Activated CD4-positive, alpha-beta T cell treated with anti-CD3 and anti-CD28 coated beads for 48 hours (primary cell): ENCODE measurements around the gene ZNF57.
"Not testable (repeated sequence)": the region's sequence is repeated elsewhere in the genome, so short reads cannot be mapped to it uniquely, and the experiment has no call there.

Source experiments
- DNase-seq: peaks from one replicate; pipeline ENCODE4 v3.0.0-alpha.2; 2020

Gene ZNF57

DNA sequence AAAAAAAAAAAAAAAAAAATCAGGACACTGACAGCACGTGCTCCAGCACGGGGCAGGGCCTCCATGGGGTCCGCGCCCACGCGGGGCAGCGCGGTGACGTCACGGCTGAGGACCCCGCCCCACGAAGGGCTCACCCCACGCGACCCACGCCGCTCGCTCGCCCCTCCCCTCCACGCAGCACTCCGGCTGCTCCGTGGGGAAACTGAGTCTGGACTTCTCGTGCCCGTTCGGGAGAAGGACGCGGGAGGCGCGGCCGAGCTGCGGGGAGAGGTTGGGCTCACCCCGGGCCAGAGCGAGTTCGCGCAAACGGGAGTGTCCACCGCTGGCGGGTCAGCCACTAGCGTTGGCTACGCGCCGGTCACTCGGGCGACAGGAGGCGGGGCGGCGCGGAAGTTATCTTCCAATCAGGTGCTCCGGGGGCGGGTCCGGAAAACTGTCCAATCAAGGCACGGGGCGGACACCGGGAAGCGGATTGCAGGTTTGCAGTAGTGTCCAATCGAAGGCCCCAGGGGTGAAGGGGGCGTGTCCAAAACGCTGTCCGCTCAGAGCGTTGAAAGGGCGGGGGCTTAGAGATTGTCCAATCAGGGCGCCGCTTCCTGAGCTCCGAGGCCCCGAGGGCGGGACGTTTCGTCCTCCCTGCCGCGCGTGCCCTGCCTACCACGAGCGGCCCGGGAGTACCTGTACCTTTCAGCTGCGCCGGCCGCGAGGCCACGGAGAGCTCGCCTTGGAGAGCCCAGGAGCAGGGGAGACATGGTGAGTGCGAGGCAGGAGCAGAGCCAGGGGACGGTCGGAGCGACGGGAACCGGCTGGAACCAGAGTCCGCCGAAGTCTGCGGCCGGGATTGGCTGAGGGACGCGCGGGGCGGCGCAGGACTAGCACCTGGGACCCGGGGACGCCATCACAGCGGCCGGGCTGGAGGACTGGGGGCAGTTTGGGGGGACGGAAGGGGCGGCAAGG lies at the start of gene ZNF57:
Gene ZNF57 (plus strand): TSS at position 633 of the 957 bp plus-strand sequence. CDS start 118 bp downstream, at position 751.
- peak; percentile 99 for DNase-seq

- no peak for DNase-seq
These were observed 48.1 kb upstream of the ZNF57 start for GRCh38 chr19:2852598-2852997.

GRCh38 chr19:2853015-2853606 lies 47.6 kb upstream of the ZNF57 start:
- DNase-seq, result no peak

DNA sequence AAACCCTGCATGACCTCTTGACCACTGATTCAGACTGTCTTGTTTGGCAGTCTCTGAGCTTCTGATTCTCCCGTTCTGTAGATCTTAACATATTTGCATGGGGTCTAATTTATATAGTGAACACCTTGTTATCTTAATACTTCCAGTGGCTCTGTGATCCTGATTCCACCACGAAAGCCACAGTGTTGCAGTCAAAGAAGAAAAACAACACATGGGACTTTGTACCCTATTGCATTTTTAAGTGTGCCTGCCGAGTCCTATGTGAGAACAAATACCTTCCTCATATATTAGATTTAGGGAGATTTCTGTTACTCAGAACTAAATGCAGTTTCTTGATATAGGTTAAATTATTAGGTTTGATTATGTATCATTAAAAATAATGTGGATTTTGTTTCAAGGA lies 45.9 kb upstream of the ZNF57 start:
- no peak for DNase-seq

GRCh38 chr19:2856457-2857050 lies 44.2 kb upstream of the ZNF57 start:
- DNase-seq, result no peak

GRCh38 chr19:2858864-2859263 lies 41.9 kb upstream of the ZNF57 start:
- no peak for DNase-seq

DNA sequence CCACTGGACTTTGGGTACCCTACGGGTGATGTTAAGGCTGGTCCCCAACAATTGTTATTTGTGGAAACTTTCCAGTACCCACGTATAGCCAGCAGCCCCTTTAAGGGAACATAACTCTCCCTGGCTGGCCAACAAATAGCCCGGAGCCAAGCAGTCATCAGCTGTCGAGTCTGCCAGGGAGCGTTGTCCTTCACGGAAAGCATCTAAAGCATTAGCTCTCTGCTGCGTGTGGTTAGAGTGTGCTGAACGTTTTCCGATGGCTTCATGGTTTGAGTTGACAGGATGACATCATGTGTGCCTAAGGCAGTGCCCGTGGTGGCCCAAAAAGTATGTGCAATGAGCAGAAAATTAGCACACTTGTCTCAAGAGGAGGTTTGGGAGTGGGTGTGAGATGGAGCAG lies 36.9 kb upstream of the ZNF57 start:
- no peak for DNase-seq

DNA sequence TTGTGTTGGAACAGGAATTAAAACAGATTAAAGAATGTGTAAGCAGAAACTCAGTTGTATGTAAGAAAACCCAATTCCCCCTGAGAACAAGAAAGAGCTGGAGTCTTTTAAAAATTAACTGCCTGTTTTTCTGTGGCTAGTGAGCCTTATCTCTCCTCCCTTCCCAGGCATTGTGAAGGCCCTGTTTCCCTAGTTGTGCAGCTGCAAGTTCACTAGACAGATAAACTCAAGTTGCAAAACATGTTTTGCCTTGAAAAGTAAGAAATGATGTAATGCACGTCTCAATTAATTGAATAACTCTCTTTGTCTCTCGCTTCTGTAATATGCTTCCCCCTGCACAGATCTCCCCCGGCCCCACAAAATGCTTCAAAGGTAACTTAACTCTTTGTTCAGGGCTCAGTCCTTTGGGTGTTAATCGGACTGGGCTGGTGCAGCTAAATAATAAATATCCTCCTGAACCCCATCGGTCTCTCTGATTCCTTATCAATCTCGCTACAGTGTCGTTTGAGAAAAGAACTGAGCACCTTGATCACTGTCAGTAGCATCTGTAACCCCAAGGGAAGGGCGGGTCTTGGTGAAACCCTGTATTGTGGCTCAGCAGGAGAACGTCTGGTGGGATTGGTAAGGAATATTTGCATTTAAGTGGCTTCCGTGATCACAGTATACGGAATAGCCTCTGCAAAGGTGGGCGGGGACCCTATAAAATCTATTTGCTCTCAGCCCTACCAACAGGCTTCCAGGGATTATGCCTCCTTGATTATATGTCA lies 35.2 kb upstream of the ZNF57 start:
- DNase-seq, result no peak

- DNase-seq, result no peak
These were observed 34.2 kb upstream of the ZNF57 start for GRCh38 chr19:2866495-2867024.

GRCh38 chr19:2867025-2867991 lies 33.4 kb upstream of the ZNF57 start, which contains the start of gene ZNF556:
TSS of gene ZNF556 (plus strand) at chr19:2867335. CDS start at chr19:2867422, 87 bp downstream.
- DNase-seq, result peak; percentile 25

GRCh38 chr19:2869618-2870017 lies 31.1 kb upstream of the ZNF57 start:
- no peak for DNase-seq

- peak; percentile 44 for DNase-seq
These were observed 28.6 kb upstream of the ZNF57 start for GRCh38 chr19:2872175-2872574.

GRCh38 chr19:2877398-2878331 lies 23.1 kb upstream of the ZNF57 start:
- DNase-seq, result no peak

DNA sequence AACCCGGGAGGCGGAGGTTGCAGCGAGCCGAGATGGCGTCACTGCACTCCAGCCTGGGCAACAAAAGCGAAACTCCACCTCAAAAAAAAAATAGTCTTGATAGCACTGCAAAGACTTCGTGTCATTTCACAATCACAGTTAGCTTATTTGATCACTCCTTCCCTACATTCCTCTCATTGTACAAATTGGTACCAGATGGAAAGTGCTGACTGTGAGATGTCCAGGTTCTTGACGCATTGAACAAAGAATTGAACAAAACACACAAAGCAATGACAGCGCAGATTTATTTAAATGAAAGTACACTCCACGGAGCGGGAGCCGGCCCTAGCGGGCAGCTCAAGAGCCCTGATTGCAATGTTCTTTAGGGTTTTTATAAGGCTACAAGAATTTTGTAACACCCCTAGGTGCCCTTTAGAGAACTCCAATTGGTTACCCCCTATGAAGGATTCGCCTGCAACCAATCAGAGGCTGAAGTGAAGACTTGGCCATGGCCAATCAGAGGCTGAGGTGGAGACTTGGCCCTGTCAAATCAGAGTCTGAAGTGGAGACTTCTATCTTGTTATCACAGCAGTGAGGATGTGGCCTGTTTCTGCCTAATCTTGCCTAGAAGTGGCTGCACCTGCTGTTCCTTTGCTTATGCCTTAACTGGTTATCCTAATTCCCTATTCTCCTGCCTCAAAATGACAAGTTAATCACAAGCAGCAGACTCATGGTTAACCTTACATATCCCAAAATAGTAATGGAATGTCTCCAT lies 16.9 kb upstream of the ZNF57 start:
- DNase-seq, result no peak

- DNase-seq, result no peak
These were observed 15.0 kb upstream of the ZNF57 start for GRCh38 chr19:2885736-2886135.

DNA sequence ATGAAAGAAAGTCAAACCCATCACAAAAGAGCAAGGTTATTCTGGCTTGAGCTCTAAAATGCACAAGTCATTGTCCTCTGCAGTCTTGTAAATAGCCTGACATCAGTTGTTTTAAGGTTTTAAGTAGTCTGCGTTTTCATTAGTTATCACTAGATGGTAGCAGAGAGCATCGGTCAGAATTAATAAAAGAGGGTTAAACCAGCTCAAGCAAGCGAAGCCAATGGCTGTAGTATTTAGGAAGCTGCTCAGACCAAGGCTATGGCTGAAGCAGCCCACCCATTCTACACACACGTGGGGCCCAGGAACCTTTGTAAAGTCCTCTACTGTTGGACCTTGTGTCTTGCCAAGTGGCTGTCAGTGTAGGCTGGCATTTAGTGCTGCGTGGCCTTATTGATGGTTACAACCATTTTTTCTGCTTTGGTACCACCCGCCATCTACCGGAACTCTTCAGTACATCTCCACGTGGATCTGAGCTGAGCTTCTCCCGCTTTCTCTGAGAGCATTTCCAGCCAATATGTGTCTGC lies 13.3 kb upstream of the ZNF57 start:
- DNase-seq, result no peak

- peak; percentile 77 for DNase-seq
These were observed 11.9 kb upstream of the ZNF57 start for GRCh38 chr19:2888731-2889224.

- not testable (repeated sequence) for DNase-seq
These were observed 10.2 kb upstream of the ZNF57 start for GRCh38 chr19:2890531-2890930.

- DNase-seq, result no peak
These were observed 4.0 kb upstream of the ZNF57 start for GRCh38 chr19:2896694-2897093.
